ENCODE measurements around the gene PALLD.

DNA sequence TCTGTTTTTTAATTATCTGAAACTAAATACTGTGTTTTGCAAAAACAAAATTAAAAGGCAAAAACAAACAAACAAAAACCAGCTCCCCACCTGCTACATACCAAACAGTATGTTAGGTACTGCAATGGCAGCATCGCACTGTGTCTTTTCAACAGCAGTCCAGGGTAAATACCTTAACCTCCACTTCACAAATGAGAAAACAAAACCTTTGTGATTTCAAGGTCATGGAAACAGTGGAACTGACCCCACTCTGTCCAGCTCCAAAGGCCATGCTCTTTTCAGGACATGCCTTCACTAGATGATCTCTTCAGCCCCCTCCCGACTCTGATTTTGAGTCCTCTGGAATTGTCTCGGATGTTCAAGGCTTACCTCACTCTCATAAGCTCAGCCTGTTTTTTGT, 329.8 kb downstream of the PALLD start:
- TF ChIP-seq, protein P1, sequence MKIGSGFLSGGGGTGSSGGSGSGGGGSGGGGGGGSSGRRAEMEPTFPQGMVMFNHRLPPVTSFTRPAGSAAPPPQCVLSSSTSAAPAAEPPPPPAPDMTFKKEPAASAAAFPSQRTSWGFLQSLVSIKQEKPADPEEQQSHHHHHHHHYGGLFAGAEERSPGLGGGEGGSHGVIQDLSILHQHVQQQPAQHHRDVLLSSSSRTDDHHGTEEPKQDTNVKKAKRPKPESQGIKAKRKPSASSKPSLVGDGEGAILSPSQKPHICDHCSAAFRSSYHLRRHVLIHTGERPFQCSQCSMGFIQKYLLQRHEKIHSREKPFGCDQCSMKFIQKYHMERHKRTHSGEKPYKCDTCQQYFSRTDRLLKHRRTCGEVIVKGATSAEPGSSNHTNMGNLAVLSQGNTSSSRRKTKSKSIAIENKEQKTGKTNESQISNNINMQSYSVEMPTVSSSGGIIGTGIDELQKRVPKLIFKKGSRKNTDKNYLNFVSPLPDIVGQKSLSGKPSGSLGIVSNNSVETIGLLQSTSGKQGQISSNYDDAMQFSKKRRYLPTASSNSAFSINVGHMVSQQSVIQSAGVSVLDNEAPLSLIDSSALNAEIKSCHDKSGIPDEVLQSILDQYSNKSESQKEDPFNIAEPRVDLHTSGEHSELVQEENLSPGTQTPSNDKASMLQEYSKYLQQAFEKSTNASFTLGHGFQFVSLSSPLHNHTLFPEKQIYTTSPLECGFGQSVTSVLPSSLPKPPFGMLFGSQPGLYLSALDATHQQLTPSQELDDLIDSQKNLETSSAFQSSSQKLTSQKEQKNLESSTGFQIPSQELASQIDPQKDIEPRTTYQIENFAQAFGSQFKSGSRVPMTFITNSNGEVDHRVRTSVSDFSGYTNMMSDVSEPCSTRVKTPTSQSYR (CRISPR knock-in tag; IDR thresholded peaks at IDR 0.05), result no peak
- TF ChIP-seq, protein P2, sequence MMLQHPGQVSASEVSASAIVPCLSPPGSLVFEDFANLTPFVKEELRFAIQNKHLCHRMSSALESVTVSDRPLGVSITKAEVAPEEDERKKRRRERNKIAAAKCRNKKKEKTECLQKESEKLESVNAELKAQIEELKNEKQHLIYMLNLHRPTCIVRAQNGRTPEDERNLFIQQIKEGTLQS (CRISPR knock-in tag; conservative IDR thresholded peaks at IDR 0.05), result no peak
- TF ChIP-seq ZNF396 (CRISPR knock-in tag; IDR thresholded peaks at IDR 0.05; ENCODE audit: borderline replicate concordance), result no peak
- TF ChIP-seq, protein P3, sequence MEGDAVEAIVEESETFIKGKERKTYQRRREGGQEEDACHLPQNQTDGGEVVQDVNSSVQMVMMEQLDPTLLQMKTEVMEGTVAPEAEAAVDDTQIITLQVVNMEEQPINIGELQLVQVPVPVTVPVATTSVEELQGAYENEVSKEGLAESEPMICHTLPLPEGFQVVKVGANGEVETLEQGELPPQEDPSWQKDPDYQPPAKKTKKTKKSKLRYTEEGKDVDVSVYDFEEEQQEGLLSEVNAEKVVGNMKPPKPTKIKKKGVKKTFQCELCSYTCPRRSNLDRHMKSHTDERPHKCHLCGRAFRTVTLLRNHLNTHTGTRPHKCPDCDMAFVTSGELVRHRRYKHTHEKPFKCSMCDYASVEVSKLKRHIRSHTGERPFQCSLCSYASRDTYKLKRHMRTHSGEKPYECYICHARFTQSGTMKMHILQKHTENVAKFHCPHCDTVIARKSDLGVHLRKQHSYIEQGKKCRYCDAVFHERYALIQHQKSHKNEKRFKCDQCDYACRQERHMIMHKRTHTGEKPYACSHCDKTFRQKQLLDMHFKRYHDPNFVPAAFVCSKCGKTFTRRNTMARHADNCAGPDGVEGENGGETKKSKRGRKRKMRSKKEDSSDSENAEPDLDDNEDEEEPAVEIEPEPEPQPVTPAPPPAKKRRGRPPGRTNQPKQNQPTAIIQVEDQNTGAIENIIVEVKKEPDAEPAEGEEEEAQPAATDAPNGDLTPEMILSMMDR (IDR thresholded peaks at IDR 0.05), result no peak
- no peak for TF ChIP-seq FOXP1 (CRISPR knock-in tag; IDR thresholded peaks at IDR 0.05; ENCODE audit: borderline replicate concordance)
- TF ChIP-seq, protein P4, sequence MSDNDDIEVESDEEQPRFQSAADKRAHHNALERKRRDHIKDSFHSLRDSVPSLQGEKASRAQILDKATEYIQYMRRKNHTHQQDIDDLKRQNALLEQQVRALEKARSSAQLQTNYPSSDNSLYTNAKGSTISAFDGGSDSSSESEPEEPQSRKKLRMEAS (CRISPR knock-in tag; IDR thresholded peaks at IDR 0.05), result no peak
- no peak for TF ChIP-seq NFYB (CRISPR knock-in tag; conservative IDR thresholded peaks at IDR 0.05; ENCODE audit: low read depth)
- TF ChIP-seq ZNF138 (CRISPR knock-in tag; conservative IDR thresholded peaks at IDR 0.05), result no peak

Measured in WTC11 (cell line).